Stimulated activated CD8-positive, alpha-beta memory T cell treated with anti-CD3 and anti-CD28 coated beads, Interleukin-4, amount 100 ng/mL, for 4 hours (primary cell): Measurements from ENCODE around the gene SLC39A1.
A peak's percentile ranks its signal among the peaks of the same experiment; 100 is the strongest.

Source experiments
- DNase-seq, 2 donors: peaks; one replicate each; pipeline ENCODE4 v3.0.0-alpha.2; 2020; ENCODE audit warnings: low read depth in 2 of 2, low spot score in 1 of 2

SLC39A1 gene

DNA sequence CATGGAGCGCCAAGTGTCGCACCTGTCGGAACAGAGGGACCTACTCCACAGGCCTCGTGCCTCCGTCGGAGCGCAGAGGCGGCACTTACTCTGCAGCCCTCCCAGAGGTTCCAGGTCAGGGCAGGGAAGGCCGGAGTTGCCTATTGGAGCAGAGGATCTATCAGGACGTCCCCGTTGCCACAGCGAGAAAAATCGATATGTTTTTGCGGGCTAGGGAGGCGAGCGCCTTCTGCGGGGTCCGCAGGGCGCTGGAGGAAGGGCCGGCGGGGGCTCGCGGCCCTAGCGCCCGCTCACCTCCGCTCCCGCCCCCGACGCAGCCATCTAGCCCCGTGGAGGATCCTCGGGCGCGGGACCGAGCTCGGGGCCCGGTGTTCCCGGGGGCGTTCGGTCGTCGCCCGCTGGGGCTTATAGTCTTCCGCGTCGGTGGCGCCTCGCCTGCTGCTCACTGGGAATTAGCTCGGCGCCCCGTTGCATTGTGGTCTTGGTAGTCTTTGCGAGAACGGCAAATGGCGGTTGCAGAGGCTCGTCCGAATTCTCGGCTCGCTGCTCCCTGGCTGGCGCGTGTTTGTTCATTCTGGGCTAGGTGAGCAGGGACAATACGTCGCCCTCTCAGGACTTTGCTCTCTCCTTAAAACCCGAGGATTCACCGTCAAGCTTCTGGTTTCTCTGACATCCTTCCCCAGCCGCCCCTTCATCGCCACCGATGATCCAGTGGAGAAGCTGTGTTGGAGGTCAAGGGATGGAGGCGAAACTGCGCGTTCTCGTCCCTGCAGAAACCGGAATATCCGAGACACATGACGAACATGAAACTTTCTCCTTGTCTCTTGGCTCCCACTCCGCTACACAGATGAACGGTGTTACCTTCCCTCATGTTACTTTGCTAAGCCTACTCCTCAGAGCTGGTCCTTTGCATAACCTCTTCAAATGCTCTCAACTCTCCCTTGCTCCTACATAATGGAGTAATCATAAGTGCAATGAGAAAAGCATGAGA is 14.2 kb upstream of the SLC39A1 start, which contains the start of gene JTB:
TSS of gene JTB (minus strand) at position 425 of the 991 bp plus-strand sequence. CDS start at position 3, 422 bp downstream.
- peak; percentile 68 to 70 for DNase-seq

GRCh38 chr1:153976819-153977249 is 13.5 kb upstream of the SLC39A1 start:
- no peak for DNase-seq

- DNase-seq = no peak
Measured at GRCh38 chr1:153973525-153973924, 10.2 kb upstream of the SLC39A1 start.

DNA sequence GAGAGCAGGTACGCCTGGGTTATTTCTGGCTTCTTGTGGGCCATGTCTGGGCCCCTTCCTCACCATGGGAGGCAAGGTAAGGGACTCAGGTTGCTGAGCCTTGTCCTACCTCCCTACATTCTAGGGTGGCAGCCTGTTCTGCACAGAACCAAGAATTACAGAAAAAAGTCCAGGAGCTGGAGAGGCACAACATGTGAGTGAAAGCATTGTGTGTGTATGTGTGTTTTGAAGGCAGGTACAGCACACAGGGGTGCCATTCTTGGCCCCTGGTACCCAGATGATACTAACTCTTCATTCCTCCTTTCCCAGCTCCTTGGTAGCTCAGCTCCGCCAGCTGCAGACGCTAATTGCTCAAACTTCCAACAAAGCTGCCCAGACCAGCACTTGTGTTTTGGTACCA is 9.7 kb upstream of the SLC39A1 start:
- no peak for DNase-seq

DNA sequence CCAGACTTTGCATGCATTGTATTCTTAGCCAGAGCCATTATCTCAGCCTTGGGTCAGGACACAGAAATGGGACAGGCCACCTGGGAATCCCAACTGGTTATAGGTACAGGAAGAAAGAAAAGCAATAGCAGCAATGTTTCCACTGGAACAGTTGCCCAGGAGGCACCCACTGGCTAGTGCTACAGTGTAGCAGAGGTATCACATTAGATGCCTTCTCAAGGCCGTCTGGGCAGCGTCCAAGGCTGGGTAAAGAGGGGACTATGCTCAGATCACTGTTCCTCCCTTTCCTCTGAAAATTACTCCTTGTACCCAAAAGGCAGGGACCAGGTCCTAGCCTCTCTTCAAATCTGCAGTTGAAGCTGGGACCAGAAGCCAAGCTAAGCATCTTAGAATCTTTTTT is 7.0 kb upstream of the SLC39A1 start:
- DNase-seq = no peak

DNA sequence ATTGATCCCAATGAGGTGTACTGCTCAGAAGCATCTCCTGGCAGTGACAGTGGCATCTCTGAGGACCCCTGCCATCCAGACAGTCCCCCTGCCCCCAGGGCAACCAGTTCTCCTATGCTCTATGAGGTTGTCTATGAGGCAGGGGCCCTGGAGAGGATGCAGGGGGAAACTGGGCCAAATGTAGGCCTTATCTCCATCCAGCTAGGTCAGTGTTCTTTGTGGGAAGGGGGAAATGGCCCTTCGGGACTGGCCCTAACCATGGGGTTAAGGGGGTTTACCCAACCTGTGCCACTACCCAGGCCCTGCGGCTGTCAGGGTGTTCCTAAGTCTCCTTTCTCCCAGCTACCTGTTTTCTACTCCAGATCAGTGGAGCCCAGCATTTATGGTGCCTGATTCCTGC is 5.6 kb upstream of the SLC39A1 start:
- DNase-seq = no peak

- no peak for DNase-seq
Measured at GRCh38 chr1:153968408-153968807, 5.1 kb upstream of the SLC39A1 start.

DNA sequence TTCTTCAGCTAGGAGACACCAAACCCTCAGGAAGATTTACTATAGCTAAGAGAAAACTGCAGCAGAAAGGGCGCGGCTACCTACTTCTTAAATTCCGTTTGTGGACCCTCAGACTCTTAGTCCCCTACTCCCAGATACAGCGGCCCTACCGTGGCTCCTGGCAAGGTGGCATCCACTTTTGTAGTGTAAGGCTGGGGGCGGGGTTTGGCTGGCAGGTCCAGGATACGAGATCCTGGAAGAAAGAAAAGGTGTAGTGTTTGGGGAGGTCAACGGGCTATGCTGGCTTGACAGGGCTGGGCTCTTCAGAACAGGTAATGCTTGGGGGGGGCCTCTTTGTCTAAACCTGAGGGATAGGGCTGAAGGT is 4.6 kb upstream of the SLC39A1 start:
- DNase-seq = no peak

GRCh38 chr1:153967107-153967999 is 4.0 kb upstream of the SLC39A1 start, which contains the start of gene CREB3L4:
Gene CREB3L4 (plus strand): TSS chr1:153967902. CDS start chr1:153968526, 624 bp downstream.
- DNase-seq = peak; percentile 51 to 73

- DNase-seq = no peak
Measured at GRCh38 chr1:153963850-153964331, 554 bp upstream of the SLC39A1 start.

DNA sequence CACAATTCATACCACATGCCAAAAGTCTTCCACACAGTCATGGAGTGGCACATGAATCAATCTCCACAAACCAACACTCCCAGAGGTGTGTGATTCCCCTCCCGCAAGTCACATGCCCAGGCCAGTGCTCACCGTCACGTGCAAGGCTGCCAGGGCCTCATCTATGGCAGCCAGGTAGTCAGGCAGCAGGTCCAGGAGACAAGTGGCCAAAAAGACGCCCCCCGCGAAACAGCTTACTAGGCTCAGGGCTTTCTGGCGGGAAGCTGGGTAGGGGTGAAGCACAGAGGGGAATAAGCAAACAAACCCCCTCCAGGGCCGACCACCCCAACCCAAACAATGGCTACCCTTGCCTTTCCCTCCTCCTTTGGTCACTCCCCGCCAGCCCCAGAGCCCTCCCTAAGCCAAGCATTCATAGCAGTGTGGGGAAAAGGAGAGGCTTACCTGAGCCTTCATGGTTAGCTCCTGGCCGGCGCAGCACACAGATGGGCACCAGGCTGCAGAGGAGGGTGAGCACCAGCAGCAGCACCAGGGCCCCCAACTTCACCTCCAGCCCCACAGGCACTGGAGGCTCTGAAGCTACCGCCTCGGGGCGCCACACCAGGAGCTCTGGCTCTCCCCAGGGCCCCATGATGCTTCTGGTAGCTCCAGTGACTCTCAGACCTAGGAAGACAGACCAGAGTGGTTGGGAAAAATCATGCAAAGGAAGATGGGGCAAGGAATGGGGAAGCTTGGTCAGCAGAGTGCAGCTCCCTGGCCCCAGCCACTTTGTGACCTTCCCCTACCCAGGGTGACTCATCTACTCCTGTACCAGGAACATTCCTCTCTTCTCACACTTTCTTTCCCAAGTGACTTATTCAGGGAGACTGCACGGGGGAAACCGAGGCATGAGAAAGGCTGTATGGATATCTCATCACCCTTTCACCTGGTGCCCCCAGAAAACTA is 978 bp downstream of the SLC39A1 start:
- no peak for DNase-seq

GRCh38 chr1:153961421-153961820 is 1.9 kb downstream of the SLC39A1 start:
- no peak for DNase-seq

DNA sequence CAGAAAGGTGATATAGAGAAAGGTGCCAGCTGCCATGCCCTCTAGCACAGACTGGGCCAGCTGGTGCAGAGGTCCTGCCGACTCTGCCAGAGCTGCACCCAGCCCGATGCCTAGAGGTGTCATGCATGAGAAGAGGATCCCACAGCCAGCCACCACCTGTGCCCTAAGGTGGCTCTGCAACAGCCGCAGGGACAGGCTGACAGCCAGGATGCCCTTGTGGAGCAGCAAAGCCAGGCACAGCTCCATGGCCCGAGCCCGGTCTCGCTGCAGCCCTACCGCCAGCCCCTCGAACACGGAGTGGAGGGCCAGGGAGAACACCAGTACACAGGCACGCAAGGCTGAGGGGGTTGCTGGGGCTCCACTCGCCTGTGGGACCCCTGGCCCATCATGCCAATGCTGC is 3.1 kb downstream of the SLC39A1 start:
- DNase-seq = no peak

GRCh38 chr1:153959454-153959853 is 3.9 kb downstream of the SLC39A1 start:
- DNase-seq = no peak

- DNase-seq = no peak
Measured at GRCh38 chr1:153958961-153959260, 4.4 kb downstream of the SLC39A1 start.

DNA sequence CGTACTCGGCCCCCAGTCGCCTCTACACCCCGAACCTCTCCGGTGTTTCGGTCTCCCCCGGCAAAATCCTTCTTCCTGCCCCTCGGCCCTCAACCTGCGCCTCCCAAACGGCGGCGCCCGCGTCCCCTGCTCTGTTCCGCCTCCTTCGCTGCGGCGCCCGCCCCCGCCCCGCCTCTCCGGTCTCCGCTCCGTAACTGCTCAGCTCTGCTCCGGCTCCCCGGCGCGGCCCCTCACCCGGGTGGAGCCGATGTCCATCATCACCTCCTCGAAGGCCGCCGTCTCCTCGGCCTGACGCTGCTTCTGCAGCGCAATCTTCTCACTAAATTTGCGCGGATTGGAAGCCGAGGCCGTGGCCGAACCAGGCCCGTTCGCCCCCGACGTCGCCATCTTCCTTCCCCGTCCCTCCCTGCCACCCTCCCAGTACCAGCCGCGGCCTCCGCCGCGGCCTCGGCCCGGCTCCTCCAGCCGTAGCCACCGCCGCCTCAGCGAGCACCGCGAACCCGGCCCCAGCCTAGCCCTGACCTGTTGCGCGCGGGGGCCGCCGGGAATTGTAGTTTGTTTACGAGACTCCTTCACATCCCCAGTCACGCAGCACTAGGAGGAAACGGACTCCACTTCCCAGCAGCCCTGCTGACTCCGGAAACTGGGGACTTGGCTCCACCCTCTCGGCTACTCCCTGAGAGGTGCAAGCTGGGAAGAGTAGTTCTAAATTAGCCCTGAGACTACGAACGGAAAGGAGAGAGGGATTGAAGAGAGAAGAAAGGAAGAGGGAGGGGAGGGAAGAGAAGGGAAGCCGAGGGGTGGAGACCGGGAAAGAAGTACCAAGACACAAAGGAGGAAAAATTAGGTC is 5.0 kb downstream of the SLC39A1 start, which contains the start of gene CRTC2:
TSS of gene CRTC2 (minus strand) at position 502 of the 850 bp plus-strand sequence. CDS start at position 387, 115 bp downstream.
- DNase-seq = peak; percentile 92 to 94

GRCh38 chr1:153957744-153958110 is 5.6 kb downstream of the SLC39A1 start:
- peak in 1 of 2 donors; percentile 21 for DNase-seq

- no peak for DNase-seq
Measured at GRCh38 chr1:153956997-153957715, 6.2 kb downstream of the SLC39A1 start.

DNA sequence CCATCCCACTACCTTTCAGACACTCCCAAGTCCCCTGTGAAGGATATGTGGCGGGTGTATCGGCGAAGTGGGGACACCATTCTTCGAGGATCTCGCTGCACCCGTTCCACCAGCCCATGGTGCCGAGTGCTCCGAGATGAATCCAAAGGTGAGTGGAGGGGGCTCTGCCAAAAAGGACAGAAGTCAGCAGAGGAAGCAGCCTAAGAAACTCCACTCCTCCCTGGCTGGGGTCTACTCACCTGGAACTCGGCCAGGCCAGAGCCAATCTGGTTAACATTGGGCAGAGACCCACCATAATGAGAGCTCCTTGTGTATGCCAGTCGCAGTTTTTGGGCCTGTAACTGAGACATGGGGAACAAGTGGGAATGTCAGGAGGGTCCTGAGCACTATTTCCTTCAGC is 8.5 kb downstream of the SLC39A1 start:
- DNase-seq = no peak
